ENCODE results near the gene PPP2CA.

PPP2CA gene

DNA sequence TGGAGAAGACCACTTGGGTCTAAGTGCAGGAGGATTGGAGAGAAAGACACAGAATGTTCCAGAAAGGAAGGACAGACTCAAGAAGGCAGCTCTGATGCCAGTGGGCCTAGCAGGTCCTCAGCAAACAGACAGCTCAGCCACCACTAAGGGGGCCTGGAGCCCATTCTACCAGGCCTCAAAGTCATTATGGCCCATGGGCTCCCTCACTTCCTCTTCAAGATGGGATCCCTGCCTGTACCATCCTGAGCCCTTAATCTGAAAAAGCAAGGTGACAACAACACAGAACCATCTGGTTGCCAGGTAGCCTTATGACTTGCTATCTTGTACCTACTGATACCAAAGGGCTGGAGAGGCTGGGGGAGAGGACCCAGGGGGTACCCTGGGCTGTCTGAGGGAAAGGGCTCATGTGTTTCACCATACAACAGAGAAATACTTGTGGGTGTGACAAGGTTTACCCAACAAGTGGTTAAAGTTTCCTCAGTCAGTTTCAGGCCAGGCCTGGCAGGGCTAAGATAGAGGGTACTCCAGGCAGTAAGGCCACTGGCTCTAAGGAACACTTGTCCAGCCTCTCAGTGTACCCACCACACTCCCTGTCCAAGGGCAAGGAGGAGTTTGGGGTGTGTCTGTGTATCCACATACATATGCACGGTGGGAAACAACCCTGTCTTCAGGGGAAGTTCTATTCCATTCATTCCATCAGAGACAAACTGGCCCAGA, 80.7 kb downstream of the PPP2CA start:
- DNase-seq (ENCODE audit: low read depth), result no peak
- H3K4me3 ChIP-seq (ENCODE audit: low read length), result no peak overlapping the region
- TF ChIP-seq, protein P1, sequence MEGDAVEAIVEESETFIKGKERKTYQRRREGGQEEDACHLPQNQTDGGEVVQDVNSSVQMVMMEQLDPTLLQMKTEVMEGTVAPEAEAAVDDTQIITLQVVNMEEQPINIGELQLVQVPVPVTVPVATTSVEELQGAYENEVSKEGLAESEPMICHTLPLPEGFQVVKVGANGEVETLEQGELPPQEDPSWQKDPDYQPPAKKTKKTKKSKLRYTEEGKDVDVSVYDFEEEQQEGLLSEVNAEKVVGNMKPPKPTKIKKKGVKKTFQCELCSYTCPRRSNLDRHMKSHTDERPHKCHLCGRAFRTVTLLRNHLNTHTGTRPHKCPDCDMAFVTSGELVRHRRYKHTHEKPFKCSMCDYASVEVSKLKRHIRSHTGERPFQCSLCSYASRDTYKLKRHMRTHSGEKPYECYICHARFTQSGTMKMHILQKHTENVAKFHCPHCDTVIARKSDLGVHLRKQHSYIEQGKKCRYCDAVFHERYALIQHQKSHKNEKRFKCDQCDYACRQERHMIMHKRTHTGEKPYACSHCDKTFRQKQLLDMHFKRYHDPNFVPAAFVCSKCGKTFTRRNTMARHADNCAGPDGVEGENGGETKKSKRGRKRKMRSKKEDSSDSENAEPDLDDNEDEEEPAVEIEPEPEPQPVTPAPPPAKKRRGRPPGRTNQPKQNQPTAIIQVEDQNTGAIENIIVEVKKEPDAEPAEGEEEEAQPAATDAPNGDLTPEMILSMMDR (conservative IDR thresholded peaks at IDR 0.05; ENCODE audit: low read depth, low read length), result no peak

All from retinal pigment epithelial cell (primary cell).